SIG-M5 treated with dmso at 0.1 percent for 504 hours (cell line): ENCODE data around the gene PADI6.
A peak's percentile ranks its signal among the peaks of the same experiment; 100 is the strongest.
"Not testable (repeated sequence)": the region's sequence is repeated elsewhere in the genome, so short reads cannot be mapped to it uniquely, and the experiment has no call there.

Source experiments
- DNase-seq: peaks from one replicate; lab custom pipeline; 2025; ENCODE audit not compliant: unreplicated experiment; lab: John Stamatoyannopoulos, UW

The PADI6 gene

DNA sequence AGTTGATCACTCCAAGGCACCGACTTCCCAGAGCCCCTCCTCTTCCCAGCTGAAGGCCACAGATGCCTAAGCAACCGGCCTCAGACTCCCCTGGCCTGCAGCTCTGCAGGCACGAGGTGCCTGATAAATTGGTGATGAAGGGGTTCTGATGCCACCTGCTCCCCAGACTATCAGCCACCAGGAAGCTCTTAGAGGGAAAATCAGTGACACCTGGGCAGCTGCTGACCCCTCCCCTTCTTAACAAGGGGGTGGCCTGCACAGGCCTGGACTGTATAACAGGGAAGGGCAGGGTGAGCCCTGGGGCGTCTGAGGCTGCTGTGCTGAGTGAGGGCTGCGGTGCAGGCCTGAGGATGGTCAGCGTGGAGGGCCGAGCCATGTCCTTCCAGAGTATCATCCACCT lies at the start of gene PADI6:
Gene PADI6 (plus strand): TSS at position 301 of the 400 bp plus-strand sequence. CDS start 50 bp downstream, at position 351.
- DNase-seq = no peak

DNA sequence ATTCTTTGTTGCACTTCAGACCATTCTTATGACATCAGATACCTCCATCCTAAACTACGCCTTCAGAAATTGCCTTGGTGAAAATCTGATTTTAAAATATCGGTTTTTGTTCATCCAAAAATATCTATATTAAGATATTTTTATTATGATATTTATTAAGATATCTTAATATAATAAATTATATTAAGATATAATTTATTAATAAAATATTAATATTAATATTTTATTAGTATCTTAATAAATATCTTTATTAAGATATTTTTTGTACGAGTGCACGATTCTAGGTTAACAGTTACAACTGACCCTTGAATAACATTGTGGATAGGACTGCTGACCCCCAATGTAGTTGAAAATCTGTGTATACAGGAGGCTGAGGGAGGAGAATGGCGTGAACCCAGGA lies 43.1 kb upstream of the PADI6 start:
- DNase-seq = no peak

DNA sequence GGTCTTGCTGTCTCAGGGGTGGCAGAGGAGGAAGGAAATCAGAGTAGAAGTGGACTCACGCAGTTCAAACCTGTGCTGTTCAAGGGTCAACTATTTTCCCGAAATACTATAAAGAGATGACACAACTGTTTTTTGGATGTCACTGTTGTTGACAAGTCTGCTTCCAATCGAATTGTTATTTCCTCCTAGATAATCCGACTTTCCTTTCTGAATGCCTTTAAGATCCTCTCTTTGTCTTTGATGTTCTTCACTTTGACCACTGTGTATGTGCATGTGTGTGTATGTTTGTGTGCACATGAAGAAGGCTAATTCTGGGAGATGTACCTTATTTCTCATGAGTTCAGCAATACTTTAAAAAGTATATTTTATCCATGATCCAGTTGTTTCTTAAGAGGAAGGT lies 42.4 kb upstream of the PADI6 start:
- no peak for DNase-seq

DNA sequence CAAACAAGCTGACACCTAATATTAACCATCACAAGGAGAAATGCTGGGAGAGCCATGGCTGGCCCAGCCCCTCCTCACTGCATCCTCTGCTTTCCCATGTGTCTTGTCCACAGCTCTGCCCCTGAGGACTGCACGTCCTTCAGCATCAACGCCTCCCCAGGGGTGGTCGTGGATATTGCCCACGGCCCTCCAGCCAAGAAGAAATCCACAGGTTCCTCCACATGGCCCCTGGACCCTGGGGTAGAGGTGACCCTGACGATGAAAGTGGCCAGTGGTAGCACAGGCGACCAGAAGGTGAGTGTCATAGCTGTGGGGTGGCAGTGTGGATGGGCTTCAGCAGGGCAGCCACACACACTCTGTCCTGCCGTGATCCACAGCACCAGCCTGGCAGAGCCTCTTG lies 41.1 kb upstream of the PADI6 start:
- DNase-seq = no peak

DNA sequence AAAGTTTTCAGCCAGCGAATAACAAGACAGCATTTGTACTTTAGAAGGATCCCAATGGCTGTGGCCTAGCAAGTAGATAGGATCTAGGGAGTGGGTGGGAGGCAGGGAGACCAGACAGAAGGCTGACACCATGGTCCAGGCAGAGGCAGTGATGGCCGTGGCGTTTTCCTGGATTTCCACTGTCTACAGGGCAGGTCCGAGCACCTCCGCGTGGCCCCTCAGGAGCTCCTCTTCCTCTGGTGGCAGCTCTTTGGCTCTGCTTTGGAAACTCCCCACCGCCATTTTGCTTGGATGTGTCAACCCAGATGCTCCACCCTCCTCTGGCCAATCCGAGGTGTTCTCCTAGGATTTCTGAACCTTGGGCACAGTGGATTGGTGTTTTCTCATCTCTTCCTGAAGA lies 38.9 kb upstream of the PADI6 start:
- DNase-seq = no peak

DNA sequence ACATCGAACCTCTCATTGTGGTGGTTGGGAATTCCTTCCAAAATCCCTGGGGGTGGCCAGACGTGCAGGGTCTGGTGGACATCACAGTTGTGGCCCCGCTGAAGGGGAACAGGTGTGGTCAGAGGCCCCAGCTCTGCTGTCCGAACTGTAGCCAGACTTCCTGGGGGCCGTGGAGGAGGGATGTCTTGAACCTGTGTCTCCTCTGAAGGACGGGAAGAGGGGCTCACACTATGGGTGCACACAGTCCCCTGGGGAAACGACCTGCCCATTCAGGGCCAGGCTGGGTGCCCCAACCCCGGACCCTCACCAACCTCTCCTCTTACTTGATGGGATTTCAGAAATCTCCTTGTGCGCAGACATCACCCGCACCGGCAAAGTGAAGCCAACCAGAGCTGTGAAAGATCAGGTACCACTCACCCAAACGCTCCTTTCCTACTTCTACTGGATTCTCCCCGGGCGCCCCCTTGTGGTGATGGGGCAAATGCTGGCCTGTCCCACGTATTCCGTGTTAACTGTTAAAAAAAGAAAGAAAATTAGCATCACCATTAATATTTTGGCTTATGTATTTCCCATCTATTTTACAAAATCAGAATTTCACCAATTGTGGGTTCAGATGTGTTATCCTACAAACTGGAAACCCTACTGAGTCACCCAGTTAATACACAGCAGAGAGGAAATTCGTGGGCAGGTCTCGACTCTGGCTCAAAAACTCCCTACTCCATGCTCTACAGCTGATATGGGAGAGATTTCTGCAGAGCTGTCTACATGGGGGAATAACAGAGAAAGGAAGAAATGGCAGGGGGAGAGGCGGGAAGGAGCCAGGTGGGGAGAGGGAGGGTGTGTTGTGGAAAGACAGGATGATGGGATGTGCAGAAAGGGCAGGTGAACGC lies 35.9 kb upstream of the PADI6 start:
- DNase-seq = peak; percentile 53

DNA sequence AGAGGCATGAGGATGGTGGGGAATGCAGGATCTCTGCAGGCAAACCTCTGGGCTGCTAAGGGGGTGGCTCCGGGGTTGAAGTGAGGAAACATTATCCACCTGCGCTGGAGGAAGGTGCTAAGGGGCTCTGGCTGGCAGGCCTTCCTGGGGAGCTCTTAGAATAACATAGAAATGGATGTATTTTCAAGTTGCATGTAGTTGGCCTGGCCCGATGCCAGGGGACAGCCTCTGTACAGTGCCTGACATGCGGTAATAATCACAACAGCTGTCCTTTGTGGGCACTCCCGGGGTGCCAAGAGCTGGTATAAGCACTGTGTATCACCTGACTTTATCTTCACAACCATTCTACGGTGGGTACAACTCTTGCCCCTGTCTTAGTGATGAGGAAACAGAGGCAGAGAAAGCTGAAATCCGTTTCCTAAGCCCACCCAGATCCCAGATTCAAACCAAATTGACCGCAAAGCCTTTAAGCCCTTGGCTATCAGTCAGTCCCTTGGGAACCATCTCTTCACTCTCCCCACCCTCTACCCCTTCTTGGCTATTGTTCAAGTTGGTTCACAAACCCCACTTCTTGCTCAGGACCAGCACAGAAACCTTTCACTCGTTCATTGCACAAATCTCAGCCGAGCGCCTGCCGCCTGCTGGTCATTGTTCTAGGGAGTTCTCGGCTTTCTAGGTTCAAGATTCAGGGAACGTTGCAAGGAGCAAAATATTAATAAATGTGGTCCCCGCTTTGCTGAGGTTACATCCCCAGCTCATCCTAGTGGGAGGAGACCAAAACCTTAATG lies 33.1 kb upstream of the PADI6 start:
- no peak for DNase-seq

DNA sequence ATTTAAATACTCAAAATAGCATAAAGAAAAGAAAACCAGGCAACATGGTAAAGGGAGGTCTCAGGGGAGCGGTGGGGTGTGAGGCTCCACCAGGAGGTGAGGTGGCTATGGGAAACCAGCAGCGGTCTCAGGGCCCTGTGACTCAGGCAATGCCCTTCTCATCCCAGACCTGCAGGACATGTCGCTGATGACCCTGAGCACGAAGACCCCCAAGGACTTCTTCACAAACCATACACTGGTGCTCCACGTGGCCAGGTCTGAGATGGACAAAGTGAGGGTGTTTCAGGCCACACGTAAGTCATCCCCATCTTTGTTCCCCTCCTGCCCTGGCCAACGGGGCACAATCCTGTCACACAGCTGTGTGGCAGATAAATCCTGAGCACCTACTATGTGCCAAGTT lies 32.5 kb upstream of the PADI6 start:
- no peak for DNase-seq

DNA sequence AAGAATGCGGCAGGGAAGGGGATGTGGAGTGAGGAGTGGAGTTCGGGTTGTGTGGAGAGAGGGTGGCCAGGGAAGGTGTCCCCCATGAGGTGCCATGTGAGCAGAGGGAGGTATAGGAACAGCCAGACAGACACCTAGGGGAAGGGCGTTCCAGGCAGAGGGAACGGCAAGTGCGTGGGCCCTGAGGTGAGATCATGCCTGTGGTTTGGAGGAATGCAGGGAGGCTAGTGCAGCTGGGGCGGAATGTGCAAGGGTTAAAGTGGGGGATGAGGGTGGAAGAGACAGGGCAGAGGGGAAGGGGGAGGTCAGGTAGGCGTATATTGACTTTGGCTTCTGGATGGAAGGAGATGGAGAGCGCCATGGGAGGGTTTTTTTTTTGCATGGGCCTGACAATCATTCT lies 31.6 kb upstream of the PADI6 start:
- no peak for DNase-seq

DNA sequence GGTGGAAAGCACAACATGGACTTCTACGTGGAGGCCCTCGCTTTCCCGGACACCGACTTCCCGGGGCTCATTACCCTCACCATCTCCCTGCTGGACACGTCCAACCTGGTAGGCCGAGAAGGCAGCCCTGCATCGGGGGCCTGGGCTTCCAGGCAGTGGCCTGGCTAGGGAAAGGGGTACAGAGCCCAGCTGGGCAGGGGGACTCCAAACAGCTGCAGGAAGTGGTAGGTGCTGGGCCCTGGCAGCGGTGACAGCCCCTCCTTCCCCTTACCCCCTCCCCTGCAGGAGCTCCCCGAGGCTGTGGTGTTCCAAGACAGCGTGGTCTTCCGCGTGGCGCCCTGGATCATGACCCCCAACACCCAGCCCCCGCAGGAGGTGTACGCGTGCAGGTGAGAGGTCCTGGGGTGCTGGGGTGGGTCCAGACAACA lies 30.0 kb upstream of the PADI6 start:
- no peak for DNase-seq

DNA sequence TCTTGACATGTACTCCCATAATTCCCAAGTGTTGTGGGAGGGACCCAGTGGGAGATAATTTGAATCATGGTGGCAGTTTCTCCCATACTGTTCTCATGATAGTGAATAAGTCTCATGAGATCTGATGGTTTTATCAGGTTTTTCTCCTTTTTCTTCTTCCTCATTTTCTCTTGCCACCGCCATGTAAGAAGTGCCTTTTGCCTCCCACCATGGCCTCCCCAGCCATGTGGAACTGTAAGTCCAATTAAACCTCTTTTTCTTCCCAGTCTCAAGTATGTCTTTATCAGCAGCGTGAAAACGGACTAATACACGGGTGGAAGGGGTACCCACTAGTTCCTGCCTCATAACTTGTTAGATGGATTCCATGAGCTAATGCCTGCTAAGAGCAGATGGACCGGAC lies 26.5 kb upstream of the PADI6 start:
- DNase-seq = not testable (repeated sequence)

DNA sequence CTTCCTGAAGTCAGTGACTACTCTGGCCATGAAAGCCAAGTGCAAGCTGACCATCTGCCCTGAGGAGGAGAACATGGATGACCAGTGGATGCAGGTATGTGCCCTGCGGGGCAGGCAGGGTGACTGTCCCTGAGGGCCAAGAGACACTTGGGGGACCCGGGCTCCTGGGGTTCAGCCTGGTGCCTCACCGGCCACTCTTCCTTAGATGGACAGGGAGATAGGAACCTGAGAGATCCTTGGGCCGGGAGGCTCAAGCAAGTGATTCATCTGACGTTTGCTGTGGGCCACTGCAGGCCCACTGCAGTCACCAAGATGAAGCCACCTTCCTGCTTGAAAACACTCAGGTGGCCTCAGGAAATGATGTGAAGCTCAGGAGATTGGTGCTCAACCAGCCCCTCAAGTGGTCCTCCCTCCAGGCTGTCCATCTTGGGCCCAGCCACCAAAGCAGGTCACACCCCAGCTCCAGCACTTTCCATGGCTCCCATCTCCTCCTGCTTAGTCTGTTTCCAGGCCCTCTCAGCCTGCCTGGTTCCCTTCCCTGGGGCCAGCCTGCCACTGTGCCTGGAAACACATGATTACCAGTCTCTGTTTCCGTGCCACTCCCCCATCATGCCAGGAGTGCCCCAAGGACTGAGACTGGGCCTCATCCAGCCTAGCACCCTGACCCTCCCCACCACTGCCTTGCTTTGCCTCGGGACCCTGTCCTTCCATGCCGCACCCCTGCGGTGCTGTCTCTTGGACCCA lies 25.8 kb upstream of the PADI6 start:
- no peak for DNase-seq

DNA sequence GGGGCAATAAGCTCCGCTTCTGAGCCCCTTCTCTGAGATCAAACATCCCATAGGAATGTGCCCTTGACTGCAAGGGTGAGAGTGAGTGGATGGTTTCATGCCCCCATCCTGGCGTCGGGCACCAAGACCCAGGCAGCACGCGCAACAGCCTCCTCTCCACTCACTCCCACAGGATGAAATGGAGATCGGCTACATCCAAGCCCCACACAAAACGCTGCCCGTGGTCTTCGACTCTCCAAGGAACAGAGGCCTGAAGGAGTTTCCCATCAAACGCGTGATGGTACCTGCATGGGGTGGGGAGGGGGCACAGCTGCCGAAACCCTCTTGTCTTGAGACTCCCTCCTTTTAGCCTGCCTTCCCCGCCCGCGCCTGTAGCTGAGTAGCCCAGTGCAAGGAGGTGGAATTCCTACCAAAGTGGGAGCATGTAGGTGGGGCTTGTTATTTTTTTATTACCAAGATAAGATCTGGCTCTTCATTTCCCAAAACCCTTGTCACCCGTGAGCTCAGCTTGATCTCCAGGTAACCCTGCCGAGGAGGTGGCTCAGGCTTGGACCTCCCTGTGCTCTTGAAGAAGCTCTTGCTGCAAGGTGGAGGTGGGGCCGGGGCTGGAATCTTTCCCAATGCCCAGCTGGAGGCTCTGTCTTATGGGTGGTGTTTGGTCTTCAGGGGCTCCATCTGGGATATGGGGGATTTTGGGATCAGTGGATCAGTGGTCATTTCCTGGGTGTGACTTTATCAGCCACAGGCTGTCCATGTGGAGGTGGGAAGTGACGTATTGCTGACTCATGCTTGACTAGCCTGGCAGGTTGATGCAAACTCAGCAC lies 24.0 kb upstream of the PADI6 start:
- no peak for DNase-seq

DNA sequence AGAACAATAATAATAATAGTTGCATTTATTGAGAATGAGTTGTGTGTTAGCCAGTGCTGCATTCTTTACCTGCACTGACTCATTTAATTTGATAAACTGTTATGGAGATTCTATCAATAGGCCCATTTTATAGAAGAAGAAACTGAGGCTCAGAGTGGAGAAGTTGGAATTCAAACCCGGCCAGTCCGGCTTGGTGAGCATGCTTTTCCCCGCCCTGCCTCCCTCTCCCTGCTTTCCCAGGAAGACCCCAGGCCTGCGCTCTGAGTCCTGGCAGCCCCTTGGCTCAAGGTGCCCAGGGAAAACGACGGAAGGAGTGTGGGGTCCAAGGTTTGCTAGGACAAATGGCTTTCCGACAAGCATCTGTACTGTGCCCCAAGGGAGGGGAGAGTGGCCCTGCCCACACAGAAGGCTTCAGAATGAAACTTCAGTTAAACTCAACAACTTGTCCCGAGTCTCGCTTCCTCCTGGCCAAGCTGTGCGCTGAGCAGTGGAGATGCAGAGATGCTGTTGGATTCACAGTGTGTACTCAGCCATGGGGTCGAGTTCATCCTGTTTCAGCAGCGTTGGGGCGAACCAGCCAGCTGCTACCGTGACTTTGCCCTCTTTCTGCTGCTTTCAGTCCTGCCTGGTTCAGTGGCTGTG lies 23.3 kb upstream of the PADI6 start:
- DNase-seq = no peak

DNA sequence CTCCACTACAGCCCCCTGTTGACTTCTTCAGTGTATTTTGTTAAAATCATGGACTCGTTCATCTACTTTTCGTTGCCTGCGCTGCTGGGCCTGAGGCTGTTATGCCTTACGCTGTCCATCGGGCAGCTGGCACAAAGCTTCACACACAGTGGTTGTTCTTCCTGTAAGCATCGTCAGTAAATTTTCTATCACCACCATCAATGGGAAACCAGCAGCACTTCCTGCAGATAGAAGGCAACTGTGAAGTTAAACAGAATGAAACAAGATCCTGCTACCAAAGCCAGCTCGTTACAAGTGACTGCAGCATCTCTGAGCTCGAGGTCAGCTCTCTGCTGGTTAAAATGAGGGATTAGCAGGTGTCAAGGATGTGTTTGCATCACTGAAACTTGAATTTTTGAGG lies 21.9 kb upstream of the PADI6 start:
- no peak for DNase-seq

DNA sequence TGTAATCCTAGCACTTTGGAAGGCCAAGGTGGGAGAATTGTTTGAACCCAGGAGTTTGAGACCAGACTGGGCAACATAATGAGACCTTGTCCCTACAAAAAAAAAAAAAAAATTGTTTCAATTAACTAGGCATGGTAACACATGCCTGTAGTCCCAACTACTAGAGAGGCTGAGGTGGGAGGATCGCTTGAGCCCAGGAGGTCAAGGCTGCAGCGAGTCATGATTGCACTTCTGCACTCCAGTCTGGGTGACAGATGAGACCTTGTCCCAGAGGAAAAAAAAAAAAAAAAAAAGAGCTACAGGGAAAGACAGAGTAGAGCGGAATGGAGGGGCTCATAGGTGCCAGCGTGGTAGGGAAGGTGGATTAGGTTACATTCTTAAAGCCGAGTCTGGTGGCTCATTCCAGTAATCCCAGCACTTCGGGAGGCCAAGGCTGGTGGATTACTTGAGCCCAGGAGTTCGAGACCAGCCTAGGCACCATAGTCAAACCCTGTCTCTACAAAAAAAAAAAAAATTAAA lies 21.0 kb upstream of the PADI6 start:
- DNase-seq = no peak

DNA sequence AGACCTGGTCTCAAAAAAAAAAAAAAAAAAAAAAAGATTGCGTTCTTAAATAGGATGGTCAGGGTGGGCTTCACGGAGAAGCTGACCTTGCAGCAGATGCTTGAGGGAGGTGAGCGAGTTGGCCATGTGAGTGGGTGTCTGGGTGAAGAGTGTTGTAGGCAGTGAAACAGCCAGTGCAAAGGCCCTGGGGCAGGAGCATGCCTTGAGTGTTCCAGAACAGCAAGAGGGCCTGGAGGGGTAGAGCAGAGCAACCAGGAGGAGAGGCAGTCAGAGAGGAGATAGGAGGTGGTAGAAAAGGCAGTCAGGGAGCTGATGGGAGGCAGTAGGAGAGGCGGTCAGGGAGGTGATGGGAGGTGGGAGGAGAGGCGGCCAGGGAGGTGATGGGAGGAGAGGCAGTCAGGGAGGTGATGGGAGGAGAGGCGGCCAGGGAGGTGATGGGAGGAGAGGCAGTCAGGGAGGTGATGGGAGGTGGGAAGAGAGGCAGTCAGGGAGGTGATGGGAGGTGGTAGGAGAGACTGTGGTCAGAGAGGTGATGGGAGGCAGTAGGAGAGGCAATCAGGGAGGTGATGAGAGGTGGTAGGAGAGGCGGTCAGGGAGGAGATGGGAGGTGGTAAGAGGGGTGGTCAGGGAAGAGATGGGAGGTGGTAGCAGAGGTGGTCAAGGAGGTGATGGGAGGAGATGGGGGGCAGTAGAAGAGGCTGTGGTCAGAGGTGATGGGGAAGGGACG lies 20.2 kb upstream of the PADI6 start:
- DNase-seq = no peak

DNA sequence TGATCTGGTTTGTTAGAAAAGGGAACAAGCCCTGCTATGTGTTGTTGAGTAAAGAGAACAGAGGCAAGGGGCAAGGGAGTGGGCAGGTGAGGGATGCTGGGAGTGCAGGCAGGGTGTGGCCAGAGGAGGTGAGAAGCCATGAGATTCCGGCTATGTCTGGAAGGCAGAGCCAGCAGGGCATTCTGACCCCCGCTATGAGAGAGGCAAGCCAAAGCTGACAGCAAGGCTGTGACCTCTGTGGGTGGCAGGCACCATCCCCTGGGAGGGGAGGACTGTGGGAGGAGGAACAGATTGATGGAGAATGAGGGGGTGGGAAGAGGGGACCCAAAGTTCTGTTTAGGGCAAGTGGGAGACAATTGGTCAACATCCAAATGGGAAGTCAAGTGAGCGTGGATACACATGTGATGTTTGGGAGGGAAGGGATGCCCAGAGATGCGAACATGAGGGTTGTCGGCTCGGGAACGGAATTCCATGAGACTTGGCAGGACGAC lies 19.5 kb upstream of the PADI6 start:
- no peak for DNase-seq

DNA sequence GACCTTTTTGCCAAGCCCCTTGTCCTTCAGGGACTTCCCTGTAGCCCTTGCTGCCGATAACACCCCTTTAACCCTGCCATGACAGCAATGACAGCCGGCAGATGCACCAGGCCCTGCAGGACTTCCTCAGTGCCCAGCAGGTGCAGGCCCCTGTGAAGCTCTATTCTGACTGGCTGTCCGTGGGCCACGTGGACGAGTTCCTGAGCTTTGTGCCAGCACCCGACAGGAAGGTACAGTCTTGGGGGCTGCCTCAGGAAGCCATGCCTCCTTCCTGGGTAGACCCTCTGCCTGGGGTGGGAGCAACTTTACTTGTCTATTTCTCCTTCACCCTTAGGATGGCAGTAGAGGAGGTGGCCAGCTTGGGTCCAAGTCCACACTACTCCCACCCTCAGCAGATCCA lies 16.1 kb upstream of the PADI6 start:
- no peak for DNase-seq
